Measurements from ENCODE around the gene LRCOL1. TPM values are rescaled to one million over a fixed set of nuclear protein-coding genes. Genes with fewer than 3 reads are reported as not detected.

The LRCOL1 gene
- total RNA-seq, 1 donor from 2014 or later, result not detected

DNA sequence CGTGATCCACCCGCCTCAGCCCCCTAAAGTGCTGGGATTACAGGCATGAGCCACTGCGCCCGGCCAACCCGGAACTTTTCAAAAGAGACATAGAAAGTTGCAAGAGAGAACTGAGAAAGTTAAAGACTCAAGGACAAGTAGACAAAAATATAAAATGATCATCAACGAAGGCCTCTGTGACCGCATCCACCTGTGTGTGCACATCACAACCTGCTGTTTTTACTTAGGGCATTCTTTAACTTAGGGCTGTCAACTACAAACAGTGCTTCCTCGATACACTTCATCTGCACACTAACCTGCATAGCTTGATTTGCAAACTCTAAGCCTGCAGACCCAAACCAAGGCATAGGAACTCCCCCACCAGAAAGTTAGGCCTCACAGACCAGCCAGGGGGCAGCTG lies 23.0 kb upstream of the LRCOL1 start:
- Mint-ChIP-seq H3K36me3 (ENCODE audit: insufficient read depth) (peaks cover 55% of the 10 kb centered on the region), H3K27me3 (no peaks in the 10 kb centered on the region), H3K4me1 (ENCODE audit: low read depth) (peaks cover 4% of the 10 kb centered on the region), H3K9me3 (ENCODE audit: low read depth) (no peaks in the 10 kb centered on the region), H3K4me3 (ENCODE audit: low read depth) (no peak overlapping the region), H3K27ac (no peak overlapping the region)
- no peak for DNase-seq (ENCODE audit: low spot score, unreplicated experiment)
- TF ChIP-seq, protein P1, sequence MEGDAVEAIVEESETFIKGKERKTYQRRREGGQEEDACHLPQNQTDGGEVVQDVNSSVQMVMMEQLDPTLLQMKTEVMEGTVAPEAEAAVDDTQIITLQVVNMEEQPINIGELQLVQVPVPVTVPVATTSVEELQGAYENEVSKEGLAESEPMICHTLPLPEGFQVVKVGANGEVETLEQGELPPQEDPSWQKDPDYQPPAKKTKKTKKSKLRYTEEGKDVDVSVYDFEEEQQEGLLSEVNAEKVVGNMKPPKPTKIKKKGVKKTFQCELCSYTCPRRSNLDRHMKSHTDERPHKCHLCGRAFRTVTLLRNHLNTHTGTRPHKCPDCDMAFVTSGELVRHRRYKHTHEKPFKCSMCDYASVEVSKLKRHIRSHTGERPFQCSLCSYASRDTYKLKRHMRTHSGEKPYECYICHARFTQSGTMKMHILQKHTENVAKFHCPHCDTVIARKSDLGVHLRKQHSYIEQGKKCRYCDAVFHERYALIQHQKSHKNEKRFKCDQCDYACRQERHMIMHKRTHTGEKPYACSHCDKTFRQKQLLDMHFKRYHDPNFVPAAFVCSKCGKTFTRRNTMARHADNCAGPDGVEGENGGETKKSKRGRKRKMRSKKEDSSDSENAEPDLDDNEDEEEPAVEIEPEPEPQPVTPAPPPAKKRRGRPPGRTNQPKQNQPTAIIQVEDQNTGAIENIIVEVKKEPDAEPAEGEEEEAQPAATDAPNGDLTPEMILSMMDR (IDR thresholded peaks at IDR 0.05; ENCODE audit: unreplicated experiment), result no peak

DNA sequence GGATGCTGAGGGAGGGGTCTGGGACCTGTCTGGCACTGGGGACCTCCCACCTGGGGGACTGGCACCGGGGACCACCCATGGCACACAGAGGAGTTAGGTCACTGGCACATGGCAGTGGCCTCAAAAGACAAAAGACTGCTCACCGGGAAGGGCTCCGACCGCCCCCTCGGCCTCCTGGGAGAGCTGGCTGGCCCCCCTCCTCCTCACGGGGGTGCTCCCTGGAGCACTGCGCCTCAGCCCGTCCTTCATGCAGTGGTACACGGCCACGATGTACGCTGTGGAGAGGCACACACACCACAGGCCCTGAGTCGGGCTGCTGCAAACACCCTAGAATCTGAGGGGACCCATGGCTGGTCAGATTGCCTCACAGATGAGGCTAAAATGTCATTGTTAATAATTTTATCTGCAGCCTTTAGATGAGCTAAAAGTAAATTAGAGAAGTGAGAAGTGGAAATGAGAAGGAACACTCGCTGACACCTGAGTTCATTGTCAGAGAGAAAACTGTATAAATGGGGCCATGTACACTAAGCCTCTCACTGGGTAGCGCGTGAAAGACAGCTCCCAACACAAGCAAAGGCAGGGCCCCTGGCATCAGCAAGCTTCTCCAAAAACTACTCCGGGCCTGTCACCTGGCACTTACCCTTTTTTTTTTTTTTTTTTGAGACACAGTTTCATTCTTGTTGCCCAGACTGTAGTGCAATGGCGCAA lies 22.3 kb upstream of the LRCOL1 start:
- Mint-ChIP-seq H3K4me3 (ENCODE audit: low read depth) (no peak overlapping the region), H3K27me3 (no peaks in the 10 kb centered on the region), H3K36me3 (ENCODE audit: insufficient read depth) (peaks cover 57% of the 10 kb centered on the region), H3K27ac (no peak overlapping the region), H3K4me1 (ENCODE audit: low read depth) (peaks cover 4% of the 10 kb centered on the region), H3K9me3 (ENCODE audit: low read depth) (no peaks in the 10 kb centered on the region)
- DNase-seq (ENCODE audit: low spot score, unreplicated experiment), result no peak
- TF ChIP-seq, protein P1 (IDR thresholded peaks at IDR 0.05; ENCODE audit: unreplicated experiment), result no peak

DNA sequence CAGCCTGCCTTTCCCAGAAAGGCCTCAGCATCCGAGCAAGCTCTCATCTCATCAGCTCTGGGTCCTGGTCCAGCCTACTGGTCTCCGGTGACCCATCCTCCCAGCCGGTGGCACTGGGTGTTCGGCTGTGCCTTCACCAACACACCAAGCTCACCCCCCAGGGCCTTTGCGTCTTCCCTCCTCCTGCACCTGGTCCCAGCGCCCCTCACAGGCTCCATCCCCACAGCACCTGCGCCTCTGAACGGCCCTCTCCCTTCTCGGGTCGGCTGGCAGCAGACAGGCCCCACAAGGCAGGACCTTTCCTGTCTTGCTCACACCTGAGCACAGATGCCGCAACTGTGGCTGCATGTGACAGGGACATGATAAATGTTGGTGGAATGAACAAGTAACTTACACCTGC lies 21.3 kb upstream of the LRCOL1 start:
- Mint-ChIP-seq H3K9me3 (ENCODE audit: low read depth) (no peaks in the 10 kb centered on the region), H3K4me1 (ENCODE audit: low read depth) (peaks cover 4% of the 10 kb centered on the region), H3K4me3 (ENCODE audit: low read depth) (no peak overlapping the region), H3K27ac (no peak overlapping the region), H3K36me3 (ENCODE audit: insufficient read depth) (peaks cover 52% of the 10 kb centered on the region), H3K27me3 (no peaks in the 10 kb centered on the region)
- TF ChIP-seq, protein P1 (IDR thresholded peaks at IDR 0.05; ENCODE audit: unreplicated experiment), result no peak
- DNase-seq (ENCODE audit: low spot score, unreplicated experiment), result no peak

DNA sequence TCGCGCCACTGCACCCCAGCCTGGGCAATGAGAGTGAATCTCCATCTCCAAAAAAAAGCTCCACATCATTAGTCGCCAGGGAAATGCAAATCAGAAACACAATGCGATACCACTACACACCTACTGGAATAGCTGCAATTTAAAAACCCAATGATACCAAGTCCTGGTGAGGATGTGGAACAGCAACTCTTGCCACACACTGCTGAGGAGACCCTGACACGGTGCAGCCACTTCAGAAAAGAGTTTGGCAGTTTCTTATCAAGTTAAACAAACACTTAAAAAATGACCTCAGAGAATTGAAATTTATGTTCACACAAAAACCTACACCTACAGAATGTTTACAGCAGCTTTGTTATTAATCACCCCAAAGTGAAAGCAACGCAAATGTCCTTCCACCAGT lies 20.3 kb upstream of the LRCOL1 start:
- Mint-ChIP-seq H3K27ac (peak overlapping the region; percentile 70), H3K36me3 (ENCODE audit: insufficient read depth) (peaks cover 47% of the 10 kb centered on the region), H3K4me1 (ENCODE audit: low read depth) (peaks cover 4% of the 10 kb centered on the region), H3K9me3 (ENCODE audit: low read depth) (no peaks in the 10 kb centered on the region), H3K4me3 (ENCODE audit: low read depth) (no peak overlapping the region), H3K27me3 (no peaks in the 10 kb centered on the region)
- TF ChIP-seq, protein P1 (IDR thresholded peaks at IDR 0.05; ENCODE audit: unreplicated experiment), result no peak
- DNase-seq (ENCODE audit: low spot score, unreplicated experiment), result no peak

DNA sequence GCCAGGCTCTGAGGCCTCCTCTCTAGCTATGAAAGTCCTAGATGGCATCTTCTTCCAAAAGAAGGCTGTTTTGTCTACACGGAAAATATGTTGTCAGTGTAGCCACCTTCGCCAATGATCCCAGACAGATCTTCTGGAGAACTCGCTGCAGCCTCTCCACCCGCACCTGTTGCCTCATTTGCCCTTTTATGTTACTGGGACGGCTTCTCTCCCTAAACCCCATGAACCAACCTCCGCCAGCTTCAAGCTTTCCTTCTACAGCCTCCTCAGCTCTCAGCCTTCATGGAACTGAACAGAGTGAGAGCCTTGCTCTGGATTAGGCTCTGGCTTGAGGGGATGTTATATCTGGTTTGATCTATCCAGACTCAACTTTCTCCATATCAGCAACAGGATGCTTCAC lies 18.9 kb upstream of the LRCOL1 start:
- TF ChIP-seq, protein P1 (IDR thresholded peaks at IDR 0.05; ENCODE audit: unreplicated experiment), result no peak
- Mint-ChIP-seq H3K27ac (no peak overlapping the region), H3K4me3 (ENCODE audit: low read depth) (no peak overlapping the region), H3K36me3 (ENCODE audit: insufficient read depth) (peaks cover 38% of the 10 kb centered on the region), H3K27me3 (no peaks in the 10 kb centered on the region), H3K4me1 (ENCODE audit: low read depth) (peaks cover 4% of the 10 kb centered on the region), H3K9me3 (ENCODE audit: low read depth) (no peaks in the 10 kb centered on the region)
- DNase-seq (ENCODE audit: low spot score, unreplicated experiment), result no peak

Data from progenitor cell of endocrine pancreas (in vitro differentiated cells).